GM19438 (cell line): ENCODE data around the gene RGMA.

Experiments
- ATAC-seq: cut with Tn5 transposase; IDR thresholded peaks from one replicate; pipeline ENCODE4 v1.9.1; 2021; ENCODE audit warnings: low read depth; ENCODE audit not compliant: unreplicated experiment

RGMA gene, protein sequence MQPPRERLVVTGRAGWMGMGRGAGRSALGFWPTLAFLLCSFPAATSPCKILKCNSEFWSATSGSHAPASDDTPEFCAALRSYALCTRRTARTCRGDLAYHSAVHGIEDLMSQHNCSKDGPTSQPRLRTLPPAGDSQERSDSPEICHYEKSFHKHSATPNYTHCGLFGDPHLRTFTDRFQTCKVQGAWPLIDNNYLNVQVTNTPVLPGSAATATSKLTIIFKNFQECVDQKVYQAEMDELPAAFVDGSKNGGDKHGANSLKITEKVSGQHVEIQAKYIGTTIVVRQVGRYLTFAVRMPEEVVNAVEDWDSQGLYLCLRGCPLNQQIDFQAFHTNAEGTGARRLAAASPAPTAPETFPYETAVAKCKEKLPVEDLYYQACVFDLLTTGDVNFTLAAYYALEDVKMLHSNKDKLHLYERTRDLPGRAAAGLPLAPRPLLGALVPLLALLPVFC

DNA sequence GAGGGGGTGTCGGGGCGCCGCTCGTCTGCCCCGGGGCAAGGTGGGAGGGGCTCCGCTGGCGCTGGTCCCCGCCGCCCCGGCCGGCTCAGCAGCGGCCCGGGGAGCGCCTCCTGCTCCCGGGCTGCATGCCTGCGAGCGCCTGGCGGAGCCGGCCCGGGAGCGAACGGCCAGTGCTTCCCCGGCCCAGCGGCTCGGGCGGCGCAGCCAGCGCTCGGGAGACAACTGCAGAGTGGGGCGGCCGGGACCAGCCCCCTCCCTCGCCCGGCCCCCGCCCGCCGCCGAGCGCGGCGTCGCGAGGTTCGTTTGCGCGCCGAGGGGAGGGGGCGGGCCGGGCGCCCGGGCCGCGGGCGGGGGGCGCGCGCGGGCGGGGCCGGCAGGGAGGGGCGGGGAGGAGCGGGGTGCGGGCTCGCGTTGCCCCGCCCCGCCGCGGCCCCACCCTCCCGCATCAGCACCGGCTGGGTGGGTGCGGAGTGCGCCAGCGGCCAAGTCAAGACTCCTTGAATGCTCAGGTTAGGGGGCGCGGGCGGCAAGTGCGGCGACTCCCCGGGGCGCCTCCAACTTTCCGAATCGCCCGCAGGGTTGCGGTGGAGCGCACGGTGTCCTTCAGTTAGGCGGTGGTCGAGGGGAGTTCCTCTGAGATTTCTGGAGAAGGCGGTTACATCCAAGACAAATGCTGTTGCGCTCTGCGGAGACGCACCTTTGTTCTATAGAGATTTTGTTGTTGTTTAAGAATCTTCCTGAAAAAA, at the start of gene RGMA:
Gene RGMA (minus strand): TSS at position 231 of the 746 bp plus-strand sequence. CDS start 279 bp downstream, outside the sequence.
- ATAC-seq = no peak

DNA sequence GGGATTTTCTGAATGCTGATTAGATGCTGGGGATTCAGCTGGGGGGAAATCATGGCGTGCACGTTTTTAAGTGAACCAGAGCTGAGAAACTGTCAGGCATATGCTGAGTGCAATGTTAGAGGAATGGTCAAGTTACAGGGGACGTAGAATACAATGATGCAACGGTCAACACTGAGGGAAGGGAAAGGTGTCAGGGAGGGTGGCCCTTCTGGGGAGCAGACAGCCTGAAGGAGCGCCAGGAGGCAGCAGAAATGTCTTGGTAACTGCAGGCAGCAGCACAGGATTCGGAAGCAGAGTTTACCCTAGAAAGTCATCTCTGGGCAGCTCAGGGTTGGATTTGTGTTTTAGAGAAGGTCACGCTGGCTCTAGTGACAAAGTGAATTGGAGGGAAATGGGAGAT, 47.6 kb upstream of the RGMA start:
- ATAC-seq = no peak

DNA sequence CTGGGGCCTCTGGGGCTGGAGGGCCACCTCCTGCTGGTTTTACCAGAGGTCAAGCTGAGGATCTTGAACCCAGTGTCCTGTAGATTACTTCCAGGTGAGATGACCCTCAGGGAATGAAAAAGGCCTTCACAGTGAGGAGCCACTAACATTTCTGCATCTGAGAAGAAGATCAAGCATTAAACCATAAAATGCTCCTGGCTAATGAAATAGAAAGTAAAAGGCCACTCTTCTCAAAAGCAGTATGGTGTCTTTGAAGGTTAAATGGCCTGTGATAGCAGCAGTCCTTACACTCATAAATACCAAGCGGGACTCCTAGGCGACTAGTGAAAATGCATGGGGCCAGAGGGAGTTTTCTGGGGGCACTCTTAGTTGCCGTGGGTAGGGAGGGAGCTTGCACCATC, 47.0 kb upstream of the RGMA start:
- no peak for ATAC-seq

DNA sequence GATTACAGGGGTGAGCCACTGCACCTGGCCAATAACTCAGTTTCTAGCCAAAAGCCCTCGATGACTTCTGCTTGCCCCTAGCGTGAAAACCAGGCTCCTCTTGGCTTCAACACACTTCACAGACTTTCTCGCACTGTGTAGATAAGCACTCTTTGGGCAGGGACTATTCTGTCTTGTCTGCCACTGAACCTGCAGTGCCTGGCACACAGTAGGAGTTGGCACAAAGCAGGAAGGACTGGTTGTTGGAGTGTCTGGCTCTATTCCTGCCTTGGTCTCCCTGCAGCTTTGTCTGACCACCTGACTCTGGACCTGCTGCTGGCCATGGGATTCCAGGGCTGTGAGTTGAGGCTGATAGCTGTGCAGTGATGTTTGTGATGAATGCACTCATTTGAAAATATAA, 46.4 kb upstream of the RGMA start:
- ATAC-seq = no peak

DNA sequence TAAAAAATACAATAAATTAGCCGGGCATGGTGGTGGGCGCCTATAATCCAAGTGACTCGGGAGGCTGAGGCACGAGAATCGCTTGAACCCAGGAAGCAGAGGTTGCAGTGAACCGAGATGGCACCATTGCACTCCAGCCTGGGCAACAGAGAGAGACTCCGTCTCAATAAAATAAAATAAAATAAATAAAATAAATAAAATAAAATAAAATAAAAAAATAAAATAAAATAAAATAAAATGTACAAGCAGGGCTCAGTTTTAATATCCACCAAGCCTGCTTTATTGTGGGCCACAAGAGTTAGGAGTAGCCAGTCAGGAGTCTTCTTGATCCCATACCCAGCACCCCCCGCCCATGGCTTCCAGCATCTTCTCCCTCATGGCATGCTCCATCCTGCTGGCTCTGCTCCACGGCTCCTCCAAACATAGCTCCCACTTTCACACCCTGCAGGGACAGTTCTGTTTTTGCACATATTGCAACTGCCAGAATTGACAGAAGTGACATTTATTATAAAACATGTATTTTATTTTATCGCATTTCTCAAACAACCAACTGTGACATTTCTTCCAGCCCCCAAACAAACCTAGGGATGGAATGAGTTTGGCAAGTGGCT, 42.6 kb upstream of the RGMA start:
- no peak for ATAC-seq

DNA sequence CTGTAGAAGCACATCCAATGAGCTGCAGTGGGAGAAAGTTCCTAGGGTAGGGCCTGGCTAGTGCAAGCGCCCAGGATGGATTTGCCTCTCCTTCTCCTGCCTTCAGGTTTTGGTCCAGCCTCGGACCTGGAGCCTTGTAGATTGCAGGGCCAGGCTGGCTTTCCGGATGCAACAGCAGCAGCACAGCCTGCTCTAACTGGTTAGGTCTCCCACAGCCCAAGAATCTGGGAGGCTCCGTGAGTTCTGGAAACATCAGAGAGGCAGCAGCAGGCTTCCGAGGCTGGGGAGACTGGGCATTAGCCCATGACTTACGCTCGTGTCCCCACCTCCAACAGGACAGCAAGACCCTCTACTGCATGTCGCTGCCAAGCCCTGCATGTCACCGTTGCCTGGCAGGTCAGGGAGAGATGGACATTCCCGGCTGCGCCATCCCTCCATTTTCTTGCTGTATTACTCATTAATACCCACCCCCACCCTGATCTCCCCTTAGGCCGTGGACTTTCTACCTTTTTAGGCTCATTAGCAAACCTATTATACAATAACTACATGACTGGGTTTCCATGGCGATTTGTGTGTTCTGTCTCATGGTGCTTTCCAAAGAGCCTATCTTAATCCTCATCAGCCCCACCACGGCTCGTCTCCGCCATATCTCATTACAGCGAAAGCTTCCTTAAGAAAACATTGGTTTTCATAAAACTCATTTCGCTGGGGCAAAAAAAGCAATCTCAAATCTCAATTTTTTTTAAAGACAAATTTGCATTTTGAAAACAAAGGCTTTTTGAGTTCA, 40.9 kb upstream of the RGMA start:
- ATAC-seq = no peak

DNA sequence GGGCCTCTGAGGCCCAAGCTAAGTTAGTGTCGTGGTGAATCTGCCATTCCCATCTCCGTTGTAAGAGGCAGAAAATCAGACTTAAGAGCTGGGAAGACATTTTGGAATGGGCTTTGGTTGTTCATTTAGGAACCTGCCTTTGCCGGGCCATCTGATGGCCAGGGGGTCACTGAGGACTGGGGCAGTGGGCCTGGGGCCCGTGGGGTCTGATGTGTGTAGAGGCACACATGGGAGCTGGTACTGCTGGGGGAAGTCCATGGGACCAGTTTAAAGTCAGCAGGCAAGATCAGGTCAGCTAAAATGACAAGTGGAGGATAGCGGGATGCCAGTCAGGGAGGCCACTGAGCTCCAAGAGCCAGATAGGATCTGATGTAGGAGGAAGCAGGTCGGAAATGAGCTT, 38.3 kb upstream of the RGMA start:
- no peak for ATAC-seq

DNA sequence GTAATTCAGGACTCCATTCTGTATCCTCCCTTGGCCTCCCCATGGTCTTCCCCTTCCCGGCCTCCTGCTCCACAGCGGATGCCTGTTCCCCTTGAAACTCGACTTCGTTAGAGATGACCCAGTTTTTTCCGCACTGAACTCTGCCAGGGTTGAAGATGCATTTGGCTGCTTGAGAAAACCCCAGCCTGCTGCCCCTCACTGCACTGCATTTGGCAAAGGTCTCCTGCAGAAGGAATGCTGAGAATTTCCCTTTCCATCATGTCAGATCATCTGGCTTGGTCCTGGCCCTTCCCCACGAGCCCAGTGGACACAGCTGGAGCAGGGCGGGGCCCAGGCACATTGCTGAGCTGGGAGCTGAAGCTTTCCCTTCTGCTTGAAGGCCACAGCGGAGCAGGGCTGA, 37.6 kb upstream of the RGMA start:
- no peak for ATAC-seq

DNA sequence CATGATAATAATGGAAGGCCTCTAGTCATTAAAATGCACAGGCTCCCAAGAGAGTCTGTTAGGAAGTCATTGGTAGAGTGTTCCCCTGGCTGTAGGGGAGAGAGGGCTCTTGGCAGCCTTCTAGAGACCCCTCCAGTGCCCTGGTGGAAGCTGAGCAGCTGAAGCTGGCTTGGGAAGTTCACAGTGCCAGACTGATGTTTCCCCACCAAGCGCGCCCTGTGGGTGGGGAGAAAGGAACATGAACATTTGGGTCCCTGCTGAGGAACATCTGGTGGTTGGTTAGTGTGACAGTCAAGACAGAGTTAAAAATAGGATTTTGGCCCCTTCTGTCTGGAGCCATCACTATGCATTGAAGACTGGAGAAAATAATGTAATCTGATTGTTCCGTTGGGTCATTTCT, 37.1 kb upstream of the RGMA start:
- ATAC-seq = no peak

DNA sequence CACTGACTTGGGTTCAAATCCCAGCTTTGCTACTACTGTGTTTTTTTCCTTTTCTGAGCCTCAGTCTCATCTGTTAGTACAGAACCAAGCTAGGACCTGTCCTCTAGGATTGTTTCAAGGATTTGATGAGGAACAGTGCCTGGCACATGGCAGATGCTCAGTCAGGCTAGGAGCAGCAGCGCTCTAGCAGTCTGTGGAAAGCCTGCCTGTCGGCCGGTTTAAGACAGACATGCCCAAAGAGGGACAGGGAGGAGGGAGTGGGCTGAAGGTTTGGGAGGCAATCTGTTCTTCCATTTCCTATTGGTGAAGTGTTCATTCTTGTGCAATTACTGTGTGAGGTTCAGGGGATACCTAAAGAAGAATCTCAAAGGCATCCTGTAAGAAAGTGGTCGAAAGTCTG, 35.1 kb upstream of the RGMA start:
- no peak for ATAC-seq

DNA sequence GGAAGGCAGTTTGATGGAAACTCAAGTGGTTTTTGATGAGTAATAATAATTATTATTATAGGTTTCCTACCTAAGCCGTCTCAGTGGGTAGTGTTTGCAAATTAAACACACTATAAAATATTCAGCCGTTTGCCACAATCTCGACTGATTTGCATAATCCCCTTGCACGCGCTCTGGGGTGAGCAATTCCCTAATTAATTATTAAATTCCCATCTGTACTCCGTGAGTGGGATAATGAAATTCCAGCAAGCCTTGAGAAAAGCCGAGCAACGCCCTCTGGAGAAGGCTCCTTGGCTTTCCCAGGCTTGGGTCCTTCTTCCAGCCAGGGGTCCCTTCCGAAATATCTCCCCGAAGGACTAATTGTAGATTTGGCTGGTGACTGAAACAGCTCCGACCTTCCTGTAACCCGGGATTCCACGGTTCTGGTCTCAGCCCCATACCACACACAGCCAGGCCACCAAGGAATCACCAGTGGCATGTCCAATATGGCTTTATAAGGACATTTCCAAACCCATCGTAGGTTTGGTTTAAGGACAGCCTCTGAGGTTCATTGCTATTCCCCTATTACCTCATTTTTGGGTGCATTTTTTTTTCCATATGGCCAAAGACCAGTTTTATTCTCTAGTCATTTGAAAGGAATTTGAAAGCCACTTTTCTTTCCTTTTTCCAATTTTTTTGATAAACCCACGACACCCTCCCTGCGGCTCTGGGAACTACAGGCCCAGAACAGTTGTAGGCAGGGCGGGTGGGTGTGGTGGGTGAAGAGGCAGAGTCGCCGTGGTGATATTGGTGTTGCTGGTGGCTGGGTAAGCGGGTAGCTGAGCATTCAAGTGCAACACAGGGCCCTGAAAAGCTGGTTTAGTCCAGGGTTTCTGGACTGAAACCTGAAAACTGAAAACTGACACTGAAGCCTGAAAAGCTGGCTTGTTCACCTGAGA, 33.2 kb upstream of the RGMA start:
- no peak for ATAC-seq

DNA sequence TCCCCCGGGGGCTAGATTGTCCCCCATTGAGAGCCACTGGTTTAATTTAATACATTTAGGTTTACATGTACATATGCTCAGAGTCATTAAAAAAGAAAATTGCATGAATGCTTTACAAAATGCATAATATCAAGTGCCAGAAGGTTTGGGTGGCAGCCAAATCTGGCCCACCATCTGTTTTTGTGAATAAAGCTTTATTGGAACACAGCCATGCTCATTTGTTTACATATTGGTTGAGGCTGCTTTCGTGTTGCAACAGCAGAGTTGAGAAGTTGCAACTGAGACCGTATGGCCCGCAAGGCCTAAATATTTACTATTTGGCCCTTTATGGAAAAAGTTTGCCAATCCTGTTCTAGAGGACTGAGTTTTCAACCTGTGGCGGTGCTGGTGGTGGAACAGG, 32.1 kb upstream of the RGMA start:
- ATAC-seq = no peak

DNA sequence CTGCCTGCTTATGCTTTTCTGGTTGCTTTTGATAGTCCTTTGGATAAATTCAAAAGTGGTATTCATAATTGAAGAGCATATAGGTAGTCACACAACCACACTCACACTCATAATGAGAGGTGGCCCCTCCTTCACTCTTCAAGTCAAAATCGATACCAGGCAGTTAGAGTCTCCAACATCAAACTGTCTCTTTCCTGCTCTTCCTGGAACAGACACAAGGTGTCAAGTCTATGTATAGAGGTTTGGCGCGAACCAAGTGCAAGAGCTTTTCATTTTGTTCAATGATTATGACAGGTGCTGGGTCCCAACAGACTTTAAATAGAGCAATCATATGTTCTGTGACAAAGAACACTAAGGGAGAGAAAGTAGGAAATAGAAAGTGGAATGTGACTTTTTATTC, 29.9 kb upstream of the RGMA start:
- ATAC-seq = no peak

DNA sequence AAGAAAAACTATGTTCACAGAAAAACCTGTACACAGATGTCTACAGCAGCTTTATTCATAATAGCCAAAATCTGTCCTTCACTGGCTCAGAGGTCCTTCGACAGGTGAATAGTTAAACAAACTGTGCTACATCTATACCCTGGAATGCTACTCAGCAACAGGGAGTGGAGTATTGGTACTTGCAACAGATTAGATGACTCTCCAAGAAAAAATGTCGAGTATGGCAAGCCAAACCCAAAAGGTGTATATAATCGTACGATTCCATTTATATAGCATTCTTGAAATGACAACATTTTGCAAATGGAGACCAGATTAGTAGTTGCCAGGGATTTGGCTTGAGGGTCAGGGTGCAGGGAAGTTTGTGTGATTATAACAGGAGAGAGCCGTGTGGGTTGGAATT, 22.4 kb upstream of the RGMA start:
- no peak for ATAC-seq

DNA sequence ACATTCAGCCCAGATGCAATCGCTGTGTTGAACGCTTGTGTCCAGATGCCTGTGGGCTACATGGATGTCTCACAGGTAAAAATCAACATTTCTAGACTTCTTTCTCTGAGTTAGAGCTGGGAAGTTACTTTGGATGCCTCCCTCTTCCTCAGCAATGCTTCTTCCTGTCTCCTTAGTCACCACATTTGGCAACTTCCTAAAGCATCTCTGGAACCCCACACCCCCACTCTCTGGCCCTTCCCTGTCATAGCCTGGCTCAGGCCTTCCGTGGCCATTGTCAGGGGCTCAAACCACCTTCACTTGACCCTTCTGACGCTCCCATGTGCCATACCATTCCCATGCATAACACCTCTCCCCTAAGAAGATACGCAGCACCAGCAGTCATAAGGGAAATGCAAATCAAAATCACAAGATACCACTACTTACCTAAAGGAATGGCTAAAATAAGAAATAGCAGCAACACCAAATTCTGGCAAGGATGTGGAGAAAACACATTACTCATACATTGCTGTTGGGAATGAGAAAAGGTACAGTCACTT, 21.6 kb upstream of the RGMA start:
- no peak for ATAC-seq

DNA sequence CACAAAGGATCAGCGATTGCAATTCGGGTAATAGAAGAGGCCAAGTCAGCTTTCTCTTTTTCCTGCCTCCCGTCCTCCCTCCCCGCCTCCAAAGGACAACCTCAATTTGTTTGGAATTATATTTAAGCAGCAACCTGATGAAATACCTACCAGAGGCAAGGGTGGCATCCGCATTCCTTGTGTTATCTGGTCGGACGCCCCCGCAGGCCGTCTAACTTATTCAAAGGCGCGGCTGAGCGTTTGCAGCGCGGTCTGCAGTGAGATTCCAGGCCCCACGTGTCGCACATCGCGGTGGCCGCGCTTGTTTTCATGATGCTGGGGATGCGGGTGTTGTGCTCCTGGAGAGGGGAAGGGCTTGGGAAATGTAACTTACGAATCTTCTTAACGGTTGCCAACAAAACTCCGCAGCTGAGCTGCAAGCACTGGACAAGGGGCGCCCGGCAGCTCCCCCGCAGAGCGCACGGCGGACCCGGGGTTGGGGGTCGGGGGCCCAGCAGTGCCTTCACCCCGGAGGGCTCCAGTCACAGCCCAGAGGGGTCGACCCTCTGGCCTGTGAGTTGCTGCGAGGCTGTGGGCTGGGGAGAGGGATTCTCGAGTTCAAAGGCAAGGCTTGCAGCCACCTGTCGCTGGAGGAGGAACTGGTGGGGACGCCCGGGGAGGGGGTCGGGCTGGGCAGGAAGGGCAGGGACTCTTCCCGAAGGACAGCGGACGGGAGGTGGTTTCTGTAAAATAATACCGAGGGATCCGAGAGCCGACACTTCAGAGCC, 20.5 kb upstream of the RGMA start:
- no peak for ATAC-seq

DNA sequence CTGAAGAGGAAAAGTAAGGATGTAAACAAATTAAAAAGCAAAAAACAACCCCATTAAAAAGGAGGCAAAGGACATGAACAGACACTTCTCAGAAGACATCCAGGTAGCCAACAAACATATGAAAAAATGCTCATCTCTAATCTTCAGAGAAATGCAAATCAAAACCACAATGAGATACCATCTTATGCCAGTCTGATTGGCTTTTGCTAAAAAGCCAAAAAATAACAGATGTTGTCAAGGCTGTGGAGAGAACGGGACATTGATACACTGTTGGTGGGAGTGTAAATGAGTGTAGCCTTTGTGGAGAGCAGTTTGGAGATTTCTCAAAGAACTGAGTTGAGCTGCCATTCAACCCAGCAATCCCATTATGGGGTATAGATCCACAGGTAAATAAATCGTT, 18.6 kb upstream of the RGMA start:
- no peak for ATAC-seq

DNA sequence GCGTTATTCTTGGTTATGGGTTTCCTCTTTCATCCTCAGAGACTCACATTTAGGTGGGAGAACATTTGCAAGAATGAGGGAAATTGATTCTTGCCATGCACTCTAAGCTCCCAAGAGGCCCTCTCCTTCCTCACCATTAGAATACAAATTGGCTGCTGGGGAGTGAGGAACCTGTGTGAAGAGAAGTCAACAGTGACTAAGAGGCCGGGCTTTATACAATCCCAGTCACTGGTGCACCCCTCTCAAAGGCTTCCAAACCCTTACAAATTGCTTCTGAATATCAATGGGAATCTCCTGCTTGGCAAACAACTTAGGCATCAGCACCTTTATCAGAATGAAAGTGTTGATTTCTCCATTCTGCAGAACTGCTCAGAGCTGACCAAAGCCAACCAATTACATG, 16.5 kb upstream of the RGMA start:
- no peak for ATAC-seq

DNA sequence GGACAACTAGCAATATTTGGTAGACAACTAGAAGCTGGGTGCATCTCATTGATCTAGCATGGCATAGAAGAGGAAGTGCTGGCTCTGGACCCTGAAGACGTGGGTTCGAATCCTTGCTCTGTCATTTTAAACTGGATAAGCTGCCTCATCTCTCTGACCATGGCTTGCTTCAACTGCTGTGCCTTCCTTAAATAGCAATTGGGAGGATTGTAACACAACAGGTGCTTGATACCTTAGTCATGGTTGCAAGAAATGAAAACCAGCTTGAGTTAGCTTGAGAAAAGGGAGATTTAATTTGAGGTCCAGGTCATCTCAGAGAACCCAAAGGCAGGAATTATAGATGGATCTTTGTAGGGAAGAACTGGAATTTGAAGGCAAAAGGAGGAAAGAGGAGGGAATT, 14.8 kb upstream of the RGMA start:
- ATAC-seq = no peak
